H9 (cell line): ENCODE measurements around the gene DNAH11. TPM values are rescaled to one million over a fixed set of nuclear protein-coding genes. Genes with fewer than 3 reads are reported as not detected.

Source experiments
- DNase-seq: peaks from one replicate; pipeline ENCODE4 v3.0.0-alpha.2; 2017
- H2AFZ ChIP-seq: one replicate; pipeline ENCODE4 v1.6.1; 2013; ENCODE audit warnings: mild to moderate bottlenecking, low read length, control low read depth, moderate library complexity
- H2AK5ac ChIP-seq: 2 replicates; pipeline ENCODE4 v1.6.1; 2013; ENCODE audit warnings: low read length, control low read depth, mixed read lengths; ENCODE audit not compliant: insufficient read length
- H2BK120ac ChIP-seq: one replicate; pipeline ENCODE4 v1.6.1; 2013; ENCODE audit warnings: low read depth, mild to moderate bottlenecking, low read length, control low read depth, inconsistent platforms; ENCODE audit not compliant: poor library complexity, severe bottlenecking
- H2BK12ac ChIP-seq: 2 replicates; pipeline ENCODE4 v1.6.1; 2013; ENCODE audit warnings: low read length, control low read depth, mixed read lengths, low read depth; ENCODE audit not compliant: insufficient read length
- H2BK15ac ChIP-seq: 2 replicates; pipeline ENCODE4 v1.6.1; 2013; ENCODE audit warnings: low read depth, low read length, control low read depth
- H2BK20ac ChIP-seq: one replicate; pipeline ENCODE4 v1.6.1; 2013; ENCODE audit warnings: low read depth, mild to moderate bottlenecking, low read length, control low read depth, inconsistent platforms; ENCODE audit not compliant: poor library complexity, severe bottlenecking
- H2BK5ac ChIP-seq: 2 replicates; pipeline ENCODE4 v1.6.1; 2013; ENCODE audit warnings: low read length, control low read depth, mixed read lengths; ENCODE audit not compliant: insufficient read length
- H3K14ac ChIP-seq: 2 replicates; pipeline ENCODE4 v1.6.1; 2013; ENCODE audit warnings: low read length, control low read depth; ENCODE audit not compliant: insufficient read depth
- H3K18ac ChIP-seq: 2 replicates; pipeline ENCODE4 v1.6.1; 2013; ENCODE audit warnings: low read depth, mild to moderate bottlenecking, mixed read lengths, low read length, control low read depth; ENCODE audit not compliant: insufficient read length
- H3K23ac ChIP-seq: 2 replicates; pipeline ENCODE4 v1.6.1; 2013; ENCODE audit warnings: low read length, control low read depth, mixed read lengths, low read depth; ENCODE audit not compliant: insufficient read length
- H3K23me2 ChIP-seq: 2 replicates; pipeline ENCODE4 v1.6.1; 2013; ENCODE audit warnings: low read depth, mild to moderate bottlenecking, mixed read lengths, low read length, control low read depth; ENCODE audit not compliant: insufficient read length, poor library complexity, severe bottlenecking
- H3K27ac ChIP-seq: 2 replicates; pipeline ENCODE4 v1.5.1; 2013; ENCODE audit warnings: low read length, control low read depth, mixed read lengths, low read depth; ENCODE audit not compliant: insufficient read length
- H3K27me3 ChIP-seq: 2 replicates; pipeline ENCODE4 v1.6.1; 2013; ENCODE audit warnings: low read length, control low read depth, inconsistent platforms; ENCODE audit not compliant: insufficient read depth
- H3K4ac ChIP-seq: 2 replicates; pipeline ENCODE4 v1.6.1; 2013; ENCODE audit warnings: low read depth, mild to moderate bottlenecking, control low read depth, inconsistent platforms, low read length, moderate library complexity
- H3K4me1 ChIP-seq: 2 replicates; pipeline ENCODE4 v1.6.1; 2013; ENCODE audit warnings: low read length, control low read depth, inconsistent platforms; ENCODE audit not compliant: insufficient read depth
- H3K4me2 ChIP-seq: 2 replicates; pipeline ENCODE4 v1.6.1; 2013; ENCODE audit warnings: low read length, control low read depth, mixed read lengths; ENCODE audit not compliant: insufficient read length, insufficient read depth
- H3K56ac ChIP-seq: 2 replicates; pipeline ENCODE4 v1.6.1; 2013; ENCODE audit warnings: low read depth, mild to moderate bottlenecking, mixed read lengths, low read length, control low read depth; ENCODE audit not compliant: insufficient read length
- H3K79me1 ChIP-seq: 2 replicates; pipeline ENCODE4 v1.6.1; 2013; ENCODE audit warnings: low read depth, mild to moderate bottlenecking, moderate library complexity, low read length, control low read depth, inconsistent platforms; ENCODE audit not compliant: insufficient read depth, poor library complexity, severe bottlenecking
- H3K79me2 ChIP-seq: 2 replicates; pipeline ENCODE4 v1.6.1; 2013; ENCODE audit warnings: low read length, control low read depth, inconsistent platforms; ENCODE audit not compliant: insufficient read depth
- H3K9ac ChIP-seq: 2 replicates; pipeline ENCODE4 v1.6.1; 2013; ENCODE audit warnings: low read length, control low read depth, mixed read lengths; ENCODE audit not compliant: insufficient read length; ENCODE audit errors: extremely low read depth
- H3K9me3 ChIP-seq: one replicate; pipeline ENCODE4 v1.6.1; 2013; ENCODE audit warnings: low read depth, low read length, inconsistent platforms; ENCODE audit not compliant: control insufficient read depth
- H3T11ph ChIP-seq: one replicate; pipeline ENCODE4 v1.6.1; 2013; ENCODE audit warnings: mild to moderate bottlenecking, low read length, control low read depth, inconsistent platforms
- H4K20me1 ChIP-seq: one replicate; pipeline ENCODE4 v1.6.1; 2013; ENCODE audit not compliant: control insufficient read depth, insufficient read length, insufficient read depth
- H4K5ac ChIP-seq: 2 replicates; pipeline ENCODE4 v1.6.1; 2013; ENCODE audit warnings: low read depth, mild to moderate bottlenecking, mixed read lengths, low read length, control low read depth; ENCODE audit not compliant: insufficient read length
- H4K8ac ChIP-seq: replicated peaks from 2 replicates; pipeline ENCODE4 v1.6.1; 2013; ENCODE audit warnings: low read length, control low read depth, mixed read lengths, low read depth; ENCODE audit not compliant: insufficient read length
- H4K91ac ChIP-seq: 2 replicates; pipeline ENCODE4 v1.6.1; 2013; ENCODE audit warnings: low read depth, mild to moderate bottlenecking, moderate library complexity, mixed read lengths, low read length, control low read depth; ENCODE audit not compliant: insufficient read length
- H3K27ac Mint-ChIP-seq, 3 experiments: 2 replicates in 2 of 3; 3 replicates in 1 of 3; pipeline ENCODE4 v1.8.0; 2020 to 2021; ENCODE audit warnings: mixed read lengths in 3 of 3, mild to moderate bottlenecking in 1 of 3, moderate library complexity in 1 of 3
- H3K27me3 Mint-ChIP-seq: 2 replicates; pipeline ENCODE4 v1.8.0; 2021; ENCODE audit warnings: low read depth, mild to moderate bottlenecking, moderate library complexity, mixed read lengths
- H3K36me3 Mint-ChIP-seq, 3 experiments: 2 replicates in 2 of 3; 3 replicates in 1 of 3; pipeline ENCODE4 v1.8.0; 2020 to 2021; ENCODE audit warnings: low read depth in 3 of 3, mixed read lengths in 3 of 3; ENCODE audit not compliant: insufficient read depth in 1 of 3
- H3K4me1 Mint-ChIP-seq, 2 experiments: 2 replicates each; pipeline ENCODE4 v1.8.0; 2020; ENCODE audit warnings: mixed read lengths in 2 of 2
- H3K4me3 Mint-ChIP-seq, 2 experiments: 2 replicates in 1 of 2; 3 replicates in 1 of 2; pipeline ENCODE4 v1.8.0; 2020 to 2021; ENCODE audit warnings: mild to moderate bottlenecking in 2 of 2, mixed read lengths in 2 of 2, moderate library complexity in 1 of 2
- H3K9me3 Mint-ChIP-seq, 2 experiments: 2 replicates in 1 of 2; 3 replicates in 1 of 2; pipeline ENCODE4 v1.8.0; 2020; ENCODE audit warnings: mild to moderate bottlenecking in 2 of 2, mixed read lengths in 2 of 2, moderate library complexity in 1 of 2
- WGBS: extraction: QIAGEN DNeasy Blood & Tissue Kit; methylation state at CpG from one replicate; pipeline ENCODE4 v1.1.7; 2013; ENCODE audit warnings: missing lambda C conversion rate, low lambda C conversion rate, mixed read lengths; ENCODE audit not compliant: insufficient read length; ENCODE audit errors: extremely low coverage; 5-methylcytosine and 5-hydroxymethylcytosine counted together
- total RNA-seq: library from RNA; stranded (reverse); gene quantifications from 2 replicates; pipeline ENCODE4 v1.2.1, GENCODE V29; 2021
- TF ChIP-seq, protein P1 (sequence below): fragments of 200-600 bp; sonication (generic); conservative IDR thresholded peaks from 3 replicates; pipeline ENCODE4 v1.8.0; 2021; ENCODE audit warnings: antibody characterized with exemption, mild to moderate bottlenecking

DNAH11 gene
- total RNA-seq, 1 experiment from 2014 or later, result 2.5 TPM

DNA sequence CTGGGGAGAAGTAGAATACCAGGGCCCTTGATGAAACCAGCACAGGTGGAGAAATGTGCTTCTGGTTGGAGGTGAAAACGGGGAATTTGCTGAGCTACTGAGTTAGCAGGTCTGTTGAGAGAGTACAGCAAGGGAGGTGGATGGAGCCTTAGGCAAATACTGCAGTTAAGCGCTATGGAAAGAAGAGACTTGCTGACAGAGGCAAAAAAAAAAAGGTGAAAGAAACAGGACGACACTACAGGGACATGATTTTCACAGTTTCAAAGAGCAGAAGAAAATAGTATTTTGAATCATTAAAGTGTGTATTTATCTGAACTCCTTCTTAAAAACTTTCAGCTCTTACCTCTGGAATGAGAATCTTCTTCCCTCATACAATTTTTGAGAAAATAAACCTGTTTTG lies 159.5 kb downstream of the DNAH11 start:
- H3K9me3 Mint-ChIP-seq, result no peaks in the 10 kb centered on the region
- no peak overlapping the region for H3K27ac Mint-ChIP-seq
- H2BK15ac ChIP-seq, result no peak overlapping the region
- no peak overlapping the region for H4K91ac ChIP-seq
- H2AK5ac ChIP-seq, result no peak overlapping the region
- H3K36me3 Mint-ChIP-seq, result no peaks in the 10 kb centered on the region
- H3K4me1 Mint-ChIP-seq, result peaks cover 6% of the 10 kb centered on the region in 2 experiments
- H3K9ac ChIP-seq, result no peak overlapping the region
- H3T11ph ChIP-seq, result no peak overlapping the region
- no peaks in the 10 kb centered on the region for H3K27me3 Mint-ChIP-seq
- no CpG with 5 or more reads among the region's 3 CpGs for WGBS
- H2BK5ac ChIP-seq, result no peak overlapping the region
- H3K18ac ChIP-seq, result no peak overlapping the region
- H2BK20ac ChIP-seq, result no peak overlapping the region
- H3K79me1 ChIP-seq, result no peaks in the 10 kb centered on the region
- no peak for DNase-seq
- H3K56ac ChIP-seq, result no peak overlapping the region
- H3K27ac ChIP-seq, result no peak overlapping the region
- no peak overlapping the region for H3K14ac ChIP-seq
- H3K4me2 ChIP-seq, result no peak overlapping the region
- H3K9me3 ChIP-seq, result no peaks in the 10 kb centered on the region
- no peak overlapping the region for H3K4ac ChIP-seq
- H2AFZ ChIP-seq, result no peak overlapping the region
- H3K79me2 ChIP-seq, result no peaks in the 10 kb centered on the region
- no peaks in the 10 kb centered on the region for H4K20me1 ChIP-seq
- H3K23me2 ChIP-seq, result no peaks in the 10 kb centered on the region
- no peaks in the 10 kb centered on the region for H3K4me1 ChIP-seq
- H3K27me3 ChIP-seq, result no peaks in the 10 kb centered on the region
- H3K23ac ChIP-seq, result no peak overlapping the region
- TF ChIP-seq, protein P1, sequence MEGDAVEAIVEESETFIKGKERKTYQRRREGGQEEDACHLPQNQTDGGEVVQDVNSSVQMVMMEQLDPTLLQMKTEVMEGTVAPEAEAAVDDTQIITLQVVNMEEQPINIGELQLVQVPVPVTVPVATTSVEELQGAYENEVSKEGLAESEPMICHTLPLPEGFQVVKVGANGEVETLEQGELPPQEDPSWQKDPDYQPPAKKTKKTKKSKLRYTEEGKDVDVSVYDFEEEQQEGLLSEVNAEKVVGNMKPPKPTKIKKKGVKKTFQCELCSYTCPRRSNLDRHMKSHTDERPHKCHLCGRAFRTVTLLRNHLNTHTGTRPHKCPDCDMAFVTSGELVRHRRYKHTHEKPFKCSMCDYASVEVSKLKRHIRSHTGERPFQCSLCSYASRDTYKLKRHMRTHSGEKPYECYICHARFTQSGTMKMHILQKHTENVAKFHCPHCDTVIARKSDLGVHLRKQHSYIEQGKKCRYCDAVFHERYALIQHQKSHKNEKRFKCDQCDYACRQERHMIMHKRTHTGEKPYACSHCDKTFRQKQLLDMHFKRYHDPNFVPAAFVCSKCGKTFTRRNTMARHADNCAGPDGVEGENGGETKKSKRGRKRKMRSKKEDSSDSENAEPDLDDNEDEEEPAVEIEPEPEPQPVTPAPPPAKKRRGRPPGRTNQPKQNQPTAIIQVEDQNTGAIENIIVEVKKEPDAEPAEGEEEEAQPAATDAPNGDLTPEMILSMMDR, result no peak
- no peak overlapping the region for H2BK120ac ChIP-seq
- no peak overlapping the region for H2BK12ac ChIP-seq
- H3K4me3 Mint-ChIP-seq, result no peak overlapping the region
- H4K5ac ChIP-seq, result no peak overlapping the region
- H4K8ac ChIP-seq, result no peak overlapping the region
